ENCODE measurements around the gene MGA.

The MGA gene

DNA sequence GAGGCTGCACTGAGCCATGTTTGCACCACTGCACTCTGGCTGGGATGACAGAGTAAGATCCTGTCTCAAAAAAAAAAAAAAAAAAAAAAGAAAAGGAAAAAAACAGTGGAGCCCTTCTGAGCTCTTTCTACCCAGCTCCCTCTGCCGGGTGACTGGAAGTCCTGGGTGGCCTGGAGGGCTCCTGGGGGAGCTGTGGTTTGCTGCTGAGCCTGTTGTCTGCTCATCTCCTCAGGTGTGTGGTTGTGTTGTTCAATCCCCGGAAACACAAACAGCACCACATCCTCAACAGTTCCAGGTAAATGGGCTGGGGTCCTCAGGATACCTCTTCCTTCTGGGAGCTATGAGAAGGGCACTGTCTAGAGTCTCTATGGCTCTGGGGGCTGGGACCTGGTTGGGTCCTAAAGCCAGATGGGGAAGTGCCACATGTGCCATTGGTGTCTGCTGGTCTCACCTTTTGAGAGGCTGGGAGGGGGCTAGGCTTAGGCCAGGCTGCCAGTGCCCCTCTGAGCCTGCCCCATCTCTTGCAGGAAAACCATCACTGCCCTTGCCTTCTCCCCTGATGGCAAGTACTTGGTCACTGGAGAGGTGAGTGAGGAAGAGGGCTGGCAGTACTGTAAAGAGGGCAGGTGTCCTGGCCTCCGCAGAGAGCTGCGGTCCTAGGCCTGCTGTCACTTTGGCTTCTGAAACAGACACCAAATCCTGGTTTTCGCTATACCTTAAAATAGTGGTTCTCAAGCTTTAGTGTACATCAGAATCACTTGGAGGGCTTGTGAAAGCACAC lies 150.6 kb downstream of the MGA start:
- no peak for DNase-seq

DNA sequence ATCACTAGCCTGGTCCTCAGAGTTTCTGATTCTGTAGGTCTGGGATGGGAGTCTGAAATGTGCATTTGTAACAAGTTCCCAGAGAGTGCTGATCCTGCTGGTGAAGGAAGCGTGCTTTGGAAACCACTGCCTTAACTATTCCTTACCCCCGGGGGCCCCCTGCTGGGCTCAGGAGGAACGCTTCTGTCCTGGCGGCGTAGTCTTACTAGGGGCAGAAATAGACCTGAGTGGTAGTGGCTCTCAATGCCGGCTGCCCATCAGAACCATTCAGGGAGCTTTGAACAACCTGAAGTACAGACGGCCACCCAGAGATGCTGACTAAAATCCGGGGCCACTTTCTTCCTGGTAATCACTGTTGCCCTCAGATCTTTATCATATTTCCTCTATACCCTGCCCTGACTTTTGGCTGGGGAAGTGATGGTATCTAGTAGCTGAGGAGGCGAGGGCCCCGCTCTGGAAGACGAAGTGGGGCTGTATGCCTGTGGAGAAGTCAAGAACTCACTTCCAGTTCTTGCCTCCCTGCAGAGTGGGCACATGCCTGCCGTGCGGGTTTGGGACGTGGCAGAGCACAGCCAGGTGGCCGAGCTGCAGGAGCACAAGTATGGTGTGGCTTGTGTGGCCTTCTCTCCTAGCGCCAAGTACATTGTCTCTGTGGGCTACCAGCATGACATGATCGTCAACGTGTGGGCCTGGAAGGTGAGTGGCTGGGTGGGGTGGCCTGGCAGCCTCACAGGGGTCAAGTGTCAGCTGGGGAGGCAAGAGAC lies 151.4 kb downstream of the MGA start:
- DNase-seq: peak; percentile 72

DNA sequence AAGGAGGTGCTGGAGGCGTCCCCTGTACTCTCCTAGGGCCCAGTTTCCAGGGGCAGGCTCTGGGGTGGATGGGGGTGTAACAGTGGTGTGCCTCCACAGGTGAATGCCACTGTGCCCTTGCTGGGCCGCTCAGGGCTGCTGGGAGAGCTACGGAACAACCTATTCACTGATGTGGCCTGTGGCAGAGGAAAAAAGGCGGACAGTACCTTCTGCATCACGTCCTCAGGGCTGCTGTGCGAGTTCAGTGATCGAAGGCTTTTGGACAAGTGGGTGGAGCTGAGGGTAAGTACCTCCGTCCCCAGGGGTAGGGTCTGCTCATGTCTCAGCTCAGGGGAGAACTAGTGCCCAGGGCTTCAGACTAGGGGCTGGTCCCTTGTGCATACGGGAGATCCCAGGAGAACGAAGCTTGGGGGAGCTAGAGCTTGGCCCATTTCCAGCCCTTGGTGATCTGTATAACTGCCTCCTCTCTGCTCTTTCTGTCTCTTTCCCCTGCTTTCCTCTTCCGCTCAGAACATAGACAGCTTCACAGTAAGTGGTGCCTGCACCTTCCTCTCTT lies 152.7 kb downstream of the MGA start:
- no peak for DNase-seq

DNA sequence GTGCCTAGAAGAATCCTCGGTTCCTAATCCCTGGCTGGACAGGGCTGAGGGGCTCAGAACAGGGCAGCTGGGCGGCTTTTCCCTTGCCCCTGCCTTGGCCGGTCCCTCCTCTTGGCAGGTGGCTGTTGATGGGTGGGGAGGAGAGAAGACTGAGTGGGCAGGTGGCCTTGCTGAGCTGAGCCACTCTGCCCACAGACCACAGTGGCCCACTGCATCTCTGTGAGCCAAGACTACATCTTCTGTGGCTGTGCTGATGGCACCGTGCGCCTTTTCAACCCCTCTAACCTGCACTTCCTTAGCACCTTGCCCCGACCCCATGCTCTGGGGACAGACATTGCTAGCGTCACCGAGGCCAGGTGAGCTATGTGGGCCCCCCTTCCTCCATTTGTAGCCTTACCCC lies 153.2 kb downstream of the MGA start:
- no peak for DNase-seq

DNA sequence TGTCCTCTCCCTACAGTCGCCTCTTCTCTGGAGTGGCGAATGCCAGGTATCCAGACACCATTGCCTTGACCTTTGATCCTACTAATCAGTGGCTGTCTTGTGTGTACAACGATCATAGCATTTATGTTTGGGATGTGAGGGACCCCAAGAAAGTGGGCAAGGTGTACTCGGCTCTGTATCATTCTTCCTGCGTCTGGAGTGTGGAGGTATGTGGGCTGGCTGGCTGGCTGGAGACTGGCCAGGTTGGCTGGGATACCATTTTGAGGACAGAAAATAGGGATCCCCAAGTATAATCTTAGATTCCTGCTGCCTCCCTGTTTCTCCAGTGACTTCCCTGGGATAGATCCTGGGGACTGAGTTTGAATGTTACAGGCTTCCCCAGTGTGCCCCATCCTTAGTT lies 154.3 kb downstream of the MGA start:
- DNase-seq: no peak

DNA sequence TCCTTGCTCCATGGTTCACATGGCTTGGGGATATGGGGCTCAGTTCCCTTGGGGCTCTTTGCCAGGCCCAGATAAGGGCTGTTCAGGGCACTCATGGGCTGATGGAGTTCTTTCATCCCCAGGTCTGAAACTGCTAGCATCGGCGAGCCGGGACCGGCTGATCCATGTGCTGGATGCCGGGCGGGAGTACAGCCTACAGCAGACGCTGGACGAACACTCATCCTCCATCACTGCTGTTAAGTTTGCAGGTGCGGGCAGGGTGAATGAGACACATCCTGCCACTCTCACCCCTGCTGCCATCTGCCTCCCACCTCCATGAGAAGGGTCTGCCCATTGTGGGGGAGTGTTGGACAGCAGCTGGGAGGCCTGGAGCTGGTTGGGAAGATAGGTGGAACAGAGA lies 156.6 kb downstream of the MGA start:
- no peak for DNase-seq

DNA sequence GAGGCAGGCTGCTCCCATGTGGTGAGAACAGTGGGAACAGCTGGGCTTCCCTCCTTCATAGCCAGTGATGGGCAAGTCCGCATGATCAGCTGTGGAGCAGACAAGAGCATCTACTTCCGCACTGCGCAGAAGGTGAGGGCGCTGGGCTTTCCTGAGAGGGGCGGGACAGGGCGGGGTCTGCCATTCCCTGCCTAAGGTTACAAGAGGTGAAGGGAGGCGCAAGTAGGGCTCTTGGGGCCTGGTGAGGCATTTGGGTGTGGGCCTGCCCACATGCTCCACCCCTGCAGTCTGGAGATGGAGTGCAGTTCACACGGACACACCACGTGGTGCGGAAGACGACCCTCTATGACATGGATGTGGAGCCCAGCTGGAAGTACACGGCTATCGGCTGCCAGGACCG lies 157.1 kb downstream of the MGA start:
- DNase-seq: no peak

DNA sequence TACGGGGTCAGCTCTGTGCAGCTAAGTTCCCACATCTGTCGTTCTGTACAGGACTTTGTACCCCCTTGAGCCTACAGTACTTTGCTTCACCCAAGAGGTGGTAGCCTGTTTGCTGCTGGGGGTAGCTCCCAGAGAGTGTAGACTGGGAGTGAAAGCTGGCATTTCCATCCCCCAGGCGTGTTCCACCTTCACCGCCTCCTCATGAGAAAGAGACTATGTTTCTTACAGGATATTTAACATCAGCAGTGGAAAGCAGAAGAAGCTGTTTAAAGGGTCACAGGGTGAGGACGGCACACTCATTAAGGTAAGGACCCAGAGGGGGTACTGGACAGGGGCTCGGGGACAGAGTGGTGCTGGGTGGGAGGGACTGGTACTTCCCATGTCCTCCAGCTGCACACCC lies 157.6 kb downstream of the MGA start:
- no peak for DNase-seq

DNA sequence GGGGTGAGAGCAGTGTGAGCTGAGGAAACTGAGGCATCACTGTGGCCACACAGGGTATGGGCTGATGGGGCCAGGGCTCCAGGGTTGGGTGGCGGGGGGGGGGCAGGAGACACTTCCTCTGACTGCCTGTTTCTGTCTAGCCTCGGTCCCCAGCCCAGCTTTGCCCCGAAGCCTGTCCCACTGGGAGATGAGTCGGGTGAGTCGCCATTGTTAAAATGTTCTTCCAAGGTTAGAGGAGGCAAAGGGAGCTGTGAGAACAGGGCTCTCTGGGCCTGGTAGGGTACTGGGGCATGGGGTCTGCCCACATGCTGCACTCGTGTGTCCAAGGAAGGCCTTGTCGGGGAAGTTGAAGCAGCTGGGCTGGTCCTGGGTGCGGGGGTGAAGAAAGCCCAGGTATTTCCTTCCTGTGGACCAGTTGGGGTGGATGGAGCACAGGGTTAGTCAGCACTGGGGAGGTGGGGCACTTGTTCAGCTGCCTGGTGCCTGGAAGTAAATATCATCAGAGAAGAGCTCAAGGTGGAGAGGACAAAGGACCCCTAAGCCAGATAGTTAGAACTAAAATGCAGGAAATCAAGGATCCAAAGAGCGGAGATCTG lies 159.3 kb downstream of the MGA start:
- no peak for DNase-seq

DNA sequence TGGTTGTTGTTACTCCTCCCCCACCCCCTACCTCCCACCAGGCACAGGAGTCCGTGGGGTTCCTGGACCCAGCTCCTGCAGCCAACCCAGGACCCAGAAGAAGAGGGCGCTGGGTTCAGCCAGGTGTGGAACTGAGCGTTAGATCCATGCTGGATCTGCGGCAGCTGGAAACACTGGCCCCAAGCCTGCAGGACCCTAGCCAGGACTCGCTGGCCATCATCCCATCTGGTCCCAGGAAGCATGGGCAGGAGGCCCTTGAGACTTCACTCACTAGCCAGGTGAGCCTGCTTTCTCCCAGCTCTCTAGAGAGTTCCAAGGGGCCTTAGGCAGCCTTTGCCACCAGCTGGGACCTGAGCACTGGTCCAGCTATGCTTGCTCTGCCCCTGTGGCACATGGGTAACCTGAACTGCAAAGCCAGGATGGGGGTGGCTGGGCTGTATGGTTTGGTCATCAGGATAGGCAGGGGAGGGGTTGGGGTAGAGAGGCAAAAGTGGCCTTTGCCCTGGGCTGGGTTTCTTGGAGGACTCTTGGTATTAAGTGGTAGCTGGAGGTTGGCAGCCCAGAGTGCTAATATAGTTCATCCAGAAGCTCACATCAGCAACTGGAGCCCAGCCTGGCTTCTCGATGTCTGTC lies 160.7 kb downstream of the MGA start:
- DNase-seq: no peak

DNA sequence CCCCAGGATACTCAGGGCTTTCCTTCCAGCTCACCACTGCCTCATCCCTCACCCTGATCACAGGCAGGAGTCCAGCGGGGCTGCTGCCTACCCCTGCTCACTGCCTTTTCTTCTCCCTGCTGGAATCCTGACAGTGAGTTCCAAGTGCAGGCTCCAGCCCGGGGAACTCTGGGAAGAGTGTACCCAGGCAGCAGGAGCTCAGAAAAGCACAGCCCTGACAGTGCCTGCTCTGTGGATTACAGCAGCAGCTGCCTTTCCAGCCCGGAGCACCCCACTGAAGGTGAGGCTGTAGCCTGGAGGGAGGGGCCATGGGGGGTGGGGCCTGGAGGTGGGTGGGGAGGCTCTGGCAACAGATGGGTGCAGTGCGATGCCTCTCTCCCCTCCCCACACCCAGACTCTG lies 161.6 kb downstream of the MGA start:
- no peak for DNase-seq

DNA sequence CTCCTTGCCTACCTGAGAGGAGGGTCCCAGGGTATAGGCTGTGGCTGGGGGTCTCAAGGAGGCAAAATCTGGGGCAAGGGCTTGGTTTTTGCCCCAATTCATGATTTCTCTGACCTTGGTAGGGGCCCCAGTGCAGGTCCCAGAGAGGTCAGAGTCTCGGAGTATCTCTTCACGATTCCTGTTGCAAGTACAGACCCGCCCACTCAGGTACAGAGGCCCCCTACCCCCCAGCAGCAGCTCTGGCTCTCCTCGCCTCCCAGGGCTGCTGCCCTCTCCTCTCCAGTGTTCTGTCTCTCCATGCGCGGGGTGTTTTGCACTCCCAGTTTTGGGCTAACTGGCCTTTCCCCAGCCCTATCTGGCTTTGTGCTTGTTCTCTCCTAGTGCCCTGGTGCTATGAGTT lies 162.3 kb downstream of the MGA start:
- no peak for DNase-seq
